ENCODE measurements around the gene ECI1.

The ECI1 gene

DNA sequence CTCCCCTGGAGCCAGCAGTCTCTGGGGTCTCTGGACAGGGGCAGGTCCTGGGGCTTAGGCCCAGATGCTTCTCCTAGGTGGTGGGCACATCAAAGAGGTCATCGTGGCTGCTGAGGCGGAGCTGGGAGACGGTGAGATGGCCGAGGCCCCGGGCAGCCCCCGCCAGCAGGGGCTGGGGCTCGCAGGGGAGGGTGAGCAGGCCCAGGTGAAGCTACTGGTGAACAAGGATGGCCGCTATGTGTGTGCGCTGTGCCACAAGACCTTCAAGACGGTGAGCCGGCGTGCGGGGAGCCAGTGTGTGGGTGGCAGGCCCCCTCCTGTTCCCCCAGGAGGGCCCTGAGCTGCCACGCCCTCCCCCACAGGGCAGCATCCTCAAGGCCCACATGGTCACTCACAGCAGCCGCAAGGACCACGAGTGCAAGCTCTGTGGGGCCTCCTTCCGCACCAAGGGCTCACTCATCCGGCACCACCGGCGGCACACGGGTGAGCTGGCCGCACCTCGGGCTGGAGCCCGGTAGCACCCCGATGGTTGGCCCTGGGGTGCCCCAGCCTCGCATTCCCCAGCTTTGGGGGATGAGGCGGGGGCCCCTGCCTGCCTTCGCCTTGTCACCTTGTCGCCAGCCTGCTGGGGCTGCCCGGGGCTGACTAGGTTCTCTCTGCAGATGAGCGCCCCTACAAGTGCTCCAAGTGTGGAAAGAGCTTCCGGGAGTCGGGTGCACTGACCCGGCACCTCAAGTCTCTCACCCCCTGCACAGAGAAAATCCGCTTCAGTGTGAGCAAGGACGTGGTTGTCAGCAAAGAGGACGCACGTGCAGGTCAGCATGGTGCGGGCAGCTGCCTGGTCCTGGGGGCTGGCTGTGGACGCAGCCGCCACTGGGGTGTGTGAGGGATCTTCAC lies 19.0 kb downstream of the ECI1 start:
- no peak for DNase-seq

DNA sequence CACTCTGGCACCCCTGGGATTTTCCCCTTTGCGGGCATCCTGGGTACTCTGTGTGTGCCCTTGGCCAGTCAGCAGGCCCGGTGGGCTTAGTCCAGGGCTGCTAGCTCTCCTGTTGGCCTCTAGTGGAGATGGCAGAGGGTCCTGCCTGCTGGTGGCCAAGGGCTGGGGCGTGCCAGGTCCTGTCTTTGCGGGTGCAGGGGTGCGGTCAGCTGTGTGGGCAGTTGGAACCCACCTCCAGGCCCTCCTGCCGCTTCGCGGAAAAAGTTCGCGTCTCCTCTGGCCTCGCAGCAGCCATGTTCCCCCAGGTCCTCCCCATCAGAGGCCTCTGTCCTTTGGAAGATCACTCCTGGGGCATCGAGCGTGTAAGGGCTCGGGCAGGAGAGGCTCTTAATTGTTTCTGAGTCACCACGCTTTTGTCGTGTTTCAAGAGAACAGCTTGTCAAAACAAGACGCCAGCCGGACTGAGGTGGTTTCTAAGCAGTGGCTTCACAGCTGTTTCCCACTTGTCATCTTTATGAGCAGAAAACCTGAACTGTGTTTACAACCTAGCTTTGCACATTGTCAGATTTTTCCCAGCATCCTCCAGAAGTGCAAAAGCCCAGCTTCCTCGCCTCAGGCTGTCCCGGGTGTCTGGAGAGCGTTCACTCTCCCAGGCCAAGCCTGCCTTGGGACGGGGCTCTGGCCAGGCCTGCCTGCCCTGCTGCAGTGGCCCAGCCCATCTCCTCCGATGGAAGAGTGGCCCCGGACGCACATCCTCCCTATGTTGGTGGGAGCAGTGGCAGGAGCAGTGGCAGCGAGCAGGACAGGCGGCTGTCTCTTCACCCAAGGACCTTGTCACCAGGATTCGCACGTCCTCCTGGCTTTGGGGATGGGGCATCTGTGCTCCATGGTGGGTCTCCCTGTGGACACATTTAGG lies 20.1 kb downstream of the ECI1 start:
- no peak for DNase-seq

DNA sequence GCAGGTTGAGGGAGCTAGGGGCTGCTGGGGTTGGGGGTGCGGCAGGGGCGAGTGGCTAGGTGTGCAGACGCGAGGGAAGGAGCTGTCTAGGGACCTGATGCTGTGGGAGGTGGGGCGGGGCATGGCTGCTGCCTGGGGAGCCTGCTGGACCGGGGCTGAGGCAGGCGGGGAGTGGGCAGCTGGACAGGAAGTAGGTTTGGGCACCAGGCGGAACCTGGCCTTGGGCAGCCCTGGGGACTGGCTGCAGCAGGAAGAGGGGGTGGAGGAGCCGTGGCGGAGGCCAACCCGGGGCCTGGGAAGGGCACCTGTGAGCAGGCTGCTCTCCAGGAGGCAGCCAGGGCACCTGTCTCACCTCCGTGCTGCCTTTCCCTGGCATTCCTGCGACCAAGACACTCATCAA lies 21.0 kb downstream of the ECI1 start:
- no peak for DNase-seq

DNA sequence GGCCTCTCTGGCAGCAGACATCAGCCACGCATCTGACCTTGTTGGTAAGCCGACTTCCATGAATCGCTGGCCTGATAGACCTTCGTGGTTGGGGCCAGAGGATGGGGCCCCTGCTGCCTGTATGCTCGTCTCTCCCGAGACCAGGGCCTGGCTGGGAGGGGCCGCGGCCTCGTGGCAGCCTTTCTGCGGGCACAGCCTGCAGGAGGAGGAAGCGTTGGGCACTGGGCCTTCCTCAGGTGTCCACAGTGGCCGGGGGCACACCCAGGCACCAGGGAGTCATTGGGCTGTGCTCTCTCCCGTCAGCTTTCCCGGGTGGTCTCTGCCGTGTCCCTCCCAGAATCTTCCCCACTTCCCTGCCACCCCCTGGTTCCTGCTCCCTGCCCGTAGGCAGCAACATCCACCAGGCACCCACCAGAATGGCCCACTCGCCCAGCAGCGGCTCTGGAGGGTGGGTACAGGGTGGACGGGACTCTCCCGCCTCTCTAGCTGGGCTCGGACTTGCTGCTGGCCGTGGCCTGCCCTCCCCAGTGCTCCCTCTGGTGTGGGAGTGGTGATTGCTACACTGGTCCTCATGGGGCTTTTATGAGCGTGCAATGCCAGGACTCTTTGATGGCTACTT lies 21.6 kb downstream of the ECI1 start:
- DNase-seq = no peak

DNA sequence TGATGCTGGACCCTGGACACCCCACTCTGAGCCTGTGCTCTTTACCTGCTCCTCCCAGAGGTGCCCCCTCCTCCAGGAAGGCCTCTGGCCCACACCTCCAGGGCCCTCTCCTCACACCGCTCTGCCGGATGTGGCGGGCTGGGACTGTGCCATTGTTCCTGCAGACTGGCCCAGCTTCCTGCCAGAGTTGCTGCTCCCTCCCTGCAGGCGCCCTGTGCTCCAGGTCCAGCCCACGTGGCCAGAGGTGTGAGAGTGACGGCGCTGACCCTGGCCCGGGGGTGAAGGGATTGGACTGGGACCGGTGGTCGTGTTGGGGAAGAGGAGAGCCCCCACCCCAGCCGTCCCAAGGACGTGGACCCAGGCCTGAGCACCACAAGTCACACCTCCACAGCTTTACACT lies 22.3 kb downstream of the ECI1 start:
- DNase-seq = no peak

DNA sequence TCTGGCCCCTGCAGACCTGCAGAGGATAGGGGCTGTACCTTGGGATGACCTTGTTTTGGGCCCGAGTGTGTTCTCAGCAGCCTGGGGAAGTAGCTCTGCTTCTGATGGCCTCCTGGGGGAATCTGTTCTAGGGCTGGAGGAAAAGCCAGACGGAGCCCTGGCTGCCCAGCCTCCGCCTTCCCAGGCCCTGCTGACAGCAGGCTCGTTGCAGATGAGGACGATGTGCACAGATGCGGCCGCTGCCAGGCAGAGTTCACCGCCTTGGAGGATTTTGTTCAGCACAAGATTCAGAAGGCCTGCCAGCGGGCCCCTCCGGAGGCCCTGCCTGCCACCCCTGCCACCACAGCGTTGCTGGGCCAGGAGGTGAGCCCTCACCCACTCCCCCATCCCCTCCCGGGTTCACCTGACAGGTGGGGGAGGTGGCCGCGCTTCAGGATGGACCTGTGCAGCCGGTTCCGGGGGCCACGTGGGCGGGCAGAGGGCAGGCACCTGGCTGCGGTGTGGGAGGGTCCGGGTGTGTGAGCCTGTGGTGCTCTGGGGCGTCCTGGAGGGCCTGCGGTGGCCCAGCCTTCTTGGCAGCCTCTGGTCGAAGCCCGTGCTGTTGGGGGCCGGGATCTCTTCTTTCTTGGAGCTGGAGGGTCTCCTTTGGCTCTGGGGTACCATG lies 23.1 kb downstream of the ECI1 start:
- DNase-seq = no peak

DNA sequence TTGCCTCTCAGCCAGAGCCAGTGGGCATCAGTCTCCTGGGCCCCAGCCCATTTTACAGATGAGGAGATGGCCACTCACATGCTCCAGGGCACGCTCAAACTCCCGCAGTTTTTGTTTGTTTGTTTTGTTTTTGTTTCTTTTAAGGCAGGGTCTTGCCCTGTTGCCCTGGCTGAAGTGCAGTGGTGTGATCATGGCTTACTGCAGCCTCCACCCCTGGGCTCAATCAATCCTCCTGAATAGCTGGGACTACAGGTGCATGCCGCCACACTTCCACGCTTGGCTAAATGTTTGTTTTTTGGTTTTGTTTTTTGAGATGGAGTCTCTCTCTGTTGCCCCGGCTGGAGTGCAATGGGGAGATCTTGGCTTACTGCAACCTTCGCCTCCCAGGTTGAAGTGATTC lies 24.5 kb downstream of the ECI1 start:
- DNase-seq = no peak

DNA sequence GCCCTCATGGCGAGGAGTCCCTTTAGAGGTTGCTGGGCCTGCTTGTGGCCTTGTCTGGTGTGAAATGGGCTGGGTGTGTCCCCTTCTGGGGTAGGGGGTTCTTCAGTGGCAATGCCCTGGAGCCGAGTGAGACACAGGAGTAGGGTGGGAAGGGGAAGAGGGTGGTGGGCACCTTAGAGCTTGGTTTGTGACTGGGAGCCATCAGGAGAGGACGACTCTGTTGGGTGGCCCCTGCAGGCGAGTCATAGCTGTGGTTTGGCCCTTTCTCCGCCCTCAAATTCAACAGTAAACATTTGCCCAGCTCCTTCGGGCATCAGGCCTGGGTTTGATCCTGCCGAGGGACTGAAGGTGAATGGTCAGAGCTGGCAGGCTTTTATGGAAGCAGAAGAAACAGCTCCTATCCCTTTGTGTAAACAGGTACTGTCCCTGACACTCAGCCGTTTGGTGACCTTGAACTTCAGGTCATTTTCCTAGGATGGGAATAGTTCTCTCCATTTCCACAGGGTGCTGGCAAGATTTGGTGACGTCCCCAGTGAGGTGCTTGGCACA lies 25.1 kb downstream of the ECI1 start:
- no peak for DNase-seq

DNA sequence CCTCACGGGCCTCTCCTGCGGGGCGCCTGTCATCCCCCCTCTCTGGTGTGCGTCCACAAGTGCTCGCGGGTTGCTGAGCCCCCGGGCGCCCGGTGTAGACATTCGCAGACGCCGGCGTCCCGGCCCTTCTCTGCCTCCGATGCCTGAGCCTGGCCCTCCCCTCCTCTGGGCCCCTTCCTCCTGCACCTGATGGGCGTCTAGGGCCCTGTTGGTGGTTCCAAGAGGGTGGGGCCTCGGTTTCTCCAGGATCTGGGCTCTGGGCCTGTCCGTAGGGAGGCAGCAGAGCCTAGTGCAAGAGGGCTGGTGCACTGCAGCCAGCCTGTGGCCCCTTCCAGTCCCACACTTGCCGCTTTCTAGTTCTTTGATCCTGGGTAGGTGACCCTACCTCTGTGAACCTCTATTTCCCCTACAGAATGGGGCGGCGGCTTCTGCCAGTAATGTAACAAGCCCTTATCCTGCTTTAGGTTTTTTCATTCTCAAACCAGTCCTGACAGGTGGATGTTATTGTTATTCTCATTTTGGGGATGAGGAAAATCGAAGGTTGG lies 27.4 kb downstream of the ECI1 start:
- DNase-seq = no peak

DNA sequence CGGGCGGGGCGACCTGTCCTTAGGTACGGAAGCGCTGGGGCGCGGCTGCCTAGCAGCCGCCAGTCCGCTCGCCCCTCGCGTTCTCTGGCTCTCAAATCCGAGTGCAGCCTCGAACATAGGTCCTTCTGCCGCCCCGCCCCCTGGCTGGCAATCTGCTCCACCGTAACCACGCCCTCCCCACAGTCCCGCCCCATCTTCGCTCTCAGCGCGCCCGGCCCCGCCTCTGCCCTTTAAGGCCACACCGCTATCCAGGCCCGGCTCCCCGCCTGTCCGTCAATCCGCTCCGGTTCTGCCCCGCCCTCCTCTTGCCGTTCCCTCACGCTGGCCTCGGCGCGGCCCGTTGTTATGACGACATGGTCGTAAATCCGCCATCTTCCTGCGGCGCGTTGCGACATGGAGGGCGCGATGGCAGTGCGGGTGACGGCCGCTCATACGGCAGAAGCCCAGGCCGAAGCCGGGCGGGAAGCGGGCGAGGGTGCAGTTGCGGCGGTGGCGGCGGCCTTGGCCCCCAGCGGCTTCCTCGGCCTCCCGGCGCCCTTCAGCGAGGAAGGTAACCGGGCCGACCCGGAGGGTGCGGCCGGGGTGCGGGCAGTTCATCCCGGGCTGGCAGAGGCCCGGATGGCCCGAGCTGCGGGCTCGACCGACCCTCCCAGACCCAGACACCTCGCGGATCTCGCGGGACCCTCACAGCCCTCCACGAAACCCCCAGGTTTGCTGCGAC lies 28.0 kb downstream of the ECI1 start, which contains the start of gene E4F1:
Gene E4F1 (plus strand): TSS at position 371 of the 721 bp plus-strand sequence. CDS start 23 bp downstream, at position 394.
- peak; percentile 93 for DNase-seq

DNA sequence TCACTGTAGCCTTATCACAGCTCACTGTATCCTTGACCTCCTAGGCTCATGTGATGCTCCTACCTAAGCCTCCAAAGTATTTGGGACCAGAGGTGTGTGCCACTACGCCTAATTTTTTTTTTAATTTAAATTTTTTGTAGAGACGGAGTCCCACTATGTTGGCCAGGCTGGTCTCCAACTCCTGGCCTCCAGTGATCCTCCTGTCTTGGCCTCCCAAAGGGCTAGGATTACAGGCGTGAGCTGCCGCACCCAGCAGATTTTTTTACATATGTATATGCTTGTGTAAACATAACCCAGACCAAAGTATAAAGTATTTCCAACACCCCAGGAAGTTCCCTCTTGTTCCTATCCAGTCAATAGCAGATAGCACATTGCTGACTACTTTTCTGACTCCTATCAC lies 35.1 kb downstream of the ECI1 start:
- no peak for DNase-seq

DNA sequence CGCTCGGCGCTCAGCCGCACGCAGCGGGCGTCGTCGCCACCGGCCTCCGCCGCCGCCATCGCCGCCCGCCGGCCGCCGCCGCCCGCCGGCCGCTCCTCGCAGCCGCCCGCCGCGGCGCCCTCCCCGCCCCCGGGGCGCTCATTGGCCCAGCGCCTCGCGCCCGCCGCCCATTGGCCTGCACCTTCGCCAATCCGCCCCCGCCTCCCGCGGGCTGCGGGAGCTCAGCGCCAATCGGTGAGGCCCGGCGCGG lies 36.7 kb downstream of the ECI1 start, which contains the start of gene PGP:
Gene PGP (minus strand): TSS at position 122 of the 250 bp plus-strand sequence. CDS start 63 bp downstream, at position 59.
- DNase-seq = no peak

DNA sequence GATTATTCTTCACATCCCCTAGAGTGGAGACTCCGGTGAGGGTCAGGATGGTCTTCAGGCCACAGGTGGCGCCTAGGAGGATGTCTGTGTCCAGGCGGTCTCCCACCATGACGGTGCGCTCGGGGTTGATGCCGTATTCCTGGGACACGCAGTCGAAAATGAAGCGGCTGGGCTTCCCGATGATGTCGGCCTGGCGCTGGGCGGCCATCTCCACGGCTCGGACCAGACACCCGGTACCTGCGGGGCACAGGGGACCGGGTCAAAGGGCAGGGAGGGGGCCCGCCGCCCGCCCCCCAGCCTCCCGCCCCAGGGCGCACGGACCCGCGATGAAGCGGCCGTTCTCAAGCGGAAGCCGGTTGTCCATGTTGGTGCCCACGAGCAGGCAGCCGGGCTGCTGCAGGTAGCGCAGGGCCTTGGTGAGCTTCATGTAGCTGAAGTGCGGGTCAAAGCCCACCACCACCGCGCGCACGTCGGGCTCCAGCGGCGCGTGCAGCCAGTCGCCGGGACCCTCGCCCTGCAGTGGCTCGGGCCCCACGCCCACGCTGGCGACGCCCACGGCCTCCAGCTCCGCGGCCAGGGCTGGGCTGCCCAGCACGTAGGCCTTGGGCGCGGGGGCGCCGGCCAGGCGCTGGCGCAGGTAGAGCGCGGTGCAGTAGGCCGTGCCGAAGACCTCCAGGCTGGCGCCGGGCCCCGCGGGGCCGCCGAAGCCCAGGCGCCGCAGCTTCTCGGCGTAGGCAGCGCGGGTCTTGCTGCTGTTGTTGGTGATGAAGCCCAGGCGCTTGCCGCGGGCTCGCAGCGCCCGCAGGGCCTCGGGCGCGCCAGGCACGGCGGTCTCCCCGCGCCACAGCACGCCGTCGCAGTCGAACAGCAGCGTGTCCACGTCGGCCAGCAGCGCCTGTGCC lies 37.3 kb downstream of the ECI1 start:
- no peak for DNase-seq

DNA sequence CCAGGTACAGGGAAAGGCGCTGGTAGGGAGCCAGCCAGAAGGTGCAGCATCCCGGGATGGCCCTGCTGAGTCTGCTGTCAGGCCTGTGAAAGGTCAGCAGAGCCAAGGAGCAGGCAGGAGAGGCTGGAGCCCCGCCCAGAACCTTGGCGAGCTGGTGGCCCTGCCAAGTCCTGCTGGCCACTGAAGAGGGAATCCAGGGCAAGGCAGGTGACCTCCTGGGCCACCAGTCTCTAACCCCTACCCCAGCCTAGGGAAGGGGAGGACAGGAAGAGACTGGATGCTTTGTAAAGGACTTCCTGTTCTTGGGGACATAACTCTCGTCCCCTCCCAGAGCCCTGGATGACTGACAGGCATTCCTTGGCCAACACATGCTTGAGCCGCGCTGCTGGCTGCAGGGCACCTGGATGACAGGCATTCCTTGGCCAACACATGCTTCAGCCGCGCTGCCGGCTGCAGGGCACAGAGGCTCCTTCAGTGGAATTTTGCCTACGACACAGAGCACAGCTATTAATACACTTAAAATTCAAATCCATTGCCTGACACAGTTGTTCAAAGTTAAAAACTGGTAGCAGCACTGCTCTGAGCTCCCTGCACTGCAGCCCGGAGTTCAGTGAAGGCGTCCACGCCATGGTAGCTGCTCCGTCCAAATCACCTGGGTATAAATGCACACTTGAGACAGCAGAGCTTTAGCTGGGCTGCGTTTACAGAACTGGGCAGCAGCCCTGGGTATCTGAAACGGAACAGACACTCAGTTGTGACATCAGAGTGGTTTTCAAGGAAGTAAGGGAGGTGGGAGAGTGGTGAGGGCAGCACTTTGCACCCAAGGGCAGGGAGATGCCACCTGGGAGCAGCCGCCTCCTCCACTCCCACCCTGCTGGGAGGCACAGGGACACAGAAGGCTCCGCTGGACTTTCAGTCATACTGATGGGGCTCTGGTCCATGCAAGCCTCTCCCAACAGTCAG lies 38.7 kb downstream of the ECI1 start:
- DNase-seq = no peak

DNA sequence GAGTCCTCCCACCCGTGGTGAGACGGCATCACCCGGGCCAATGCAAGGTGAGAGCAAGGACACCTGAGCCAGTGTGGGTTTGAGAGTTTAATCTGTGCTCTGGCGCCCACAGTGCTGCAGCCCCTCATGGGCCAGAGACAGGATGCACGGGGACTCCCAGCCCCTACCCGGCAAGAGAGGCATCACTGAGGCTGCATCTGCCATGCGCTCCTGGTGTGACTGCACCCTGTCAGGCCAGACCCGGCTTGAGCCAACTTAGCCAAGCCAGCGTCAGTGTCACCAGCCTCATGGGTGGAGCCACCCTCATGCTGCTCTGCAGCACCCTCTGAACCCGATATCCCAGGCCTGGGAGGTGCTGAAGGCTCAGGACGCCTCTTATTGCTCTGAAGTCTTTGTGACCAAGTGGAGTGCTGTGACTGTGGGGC lies 39.5 kb downstream of the ECI1 start:
- no peak for DNase-seq

DNA sequence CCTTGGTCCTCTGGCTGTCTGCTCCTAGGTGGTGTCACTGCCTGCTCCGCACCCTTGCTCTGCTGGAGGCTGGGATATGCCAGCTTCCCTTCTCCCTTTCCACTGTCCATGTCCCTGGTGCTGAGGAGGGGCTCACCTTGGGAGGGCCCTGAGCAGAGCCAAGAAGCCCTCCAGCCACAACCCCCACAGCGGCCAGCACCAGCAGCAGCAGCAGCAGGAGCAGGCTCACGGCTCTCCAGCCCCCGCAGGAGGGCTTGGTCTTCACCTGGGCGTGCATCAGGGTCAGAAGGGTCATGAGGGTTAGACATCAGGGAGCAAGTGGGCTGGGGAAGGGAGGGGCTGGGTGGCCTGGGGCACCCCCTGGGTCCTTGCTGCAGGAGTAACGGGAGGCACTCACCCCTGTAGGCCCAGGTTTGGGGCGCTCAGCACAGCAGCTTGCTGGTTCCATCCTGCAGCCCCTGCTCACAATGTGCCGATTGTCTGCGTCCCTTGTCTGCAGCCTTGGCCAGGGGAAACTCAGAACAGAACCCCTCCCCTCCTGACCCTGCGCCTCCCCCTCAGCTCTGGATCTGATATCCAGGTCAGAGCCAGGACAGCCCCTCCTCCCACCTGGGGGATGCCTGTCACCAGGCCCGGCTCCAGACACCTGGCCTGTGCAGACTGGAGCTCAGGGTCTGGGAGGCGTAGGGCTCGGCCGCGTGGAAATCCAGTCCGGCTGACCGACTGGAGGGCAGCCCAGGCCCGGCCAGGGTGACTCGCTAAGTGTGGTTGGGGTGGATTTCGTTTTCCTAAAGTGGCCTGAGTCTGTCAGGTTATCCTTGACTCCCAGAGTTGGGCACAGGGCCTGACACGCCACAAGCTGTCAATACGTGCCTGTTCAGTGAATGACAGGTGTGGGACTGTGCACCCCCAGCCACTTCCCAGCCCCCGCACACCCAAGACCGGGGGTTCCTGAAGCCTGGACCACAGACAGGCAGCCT lies 40.7 kb downstream of the ECI1 start, which contains the start of gene BRICD5:
Gene BRICD5 (minus strand): TSS at position 478 of the 980 bp plus-strand sequence. CDS start 30 bp downstream, at position 448.
- DNase-seq = no peak

DNA sequence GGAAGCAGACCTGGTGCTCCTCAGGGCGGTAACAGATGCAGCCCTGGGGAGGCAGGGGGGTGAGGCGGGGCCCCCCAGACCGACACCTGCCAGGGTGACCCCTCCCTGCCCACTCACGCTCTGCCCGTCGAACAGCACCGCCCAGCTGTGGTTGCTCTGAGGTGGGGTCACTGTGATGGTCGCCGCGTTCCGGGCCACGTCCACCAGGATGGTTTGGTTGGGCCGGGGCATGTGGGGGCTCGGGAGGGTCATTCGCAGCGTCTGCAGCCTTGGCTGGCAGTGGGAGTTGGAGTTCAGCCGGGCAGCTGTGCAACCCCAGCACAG lies 41.4 kb downstream of the ECI1 start:
- no peak for DNase-seq
